ENCODE data around the gene CDK13. TPM values are rescaled to one million over a fixed set of nuclear protein-coding genes. Genes with fewer than 3 reads are reported as not detected.

CDK13 gene
- total RNA-seq, 2 experiments from 2014 or later = 84.3 to 90.9 TPM

- POLR2A ChIA-PET = no interaction called here
- no peaks in the 10 kb centered on the region for H3K79me2 ChIP-seq (ENCODE audit: insufficient read depth, low read depth, low read length)
- no peaks in the 10 kb centered on the region for H3K4me1 ChIP-seq (ENCODE audit: insufficient read depth, low read length, poor library complexity, severe bottlenecking)
- no peak overlapping the region for H3K27ac ChIP-seq (ENCODE audit: low read depth, low read length, poor library complexity, severe bottlenecking)
- no peak overlapping the region for H3K4me2 ChIP-seq (ENCODE audit: low read length)
- no peak for DNase-seq (ENCODE audit: low spot score)
- intact Hi-C loops (cut with micrococcal nuclease; ENCODE audit: unreplicated experiment) = no loop called here
- TF ChIP-seq EZH2phosphoT487 (IDR thresholded peaks at IDR 0.05; ENCODE audit: borderline replicate concordance, low read depth, low read length) = no peak
- TF ChIP-seq, protein P1, sequence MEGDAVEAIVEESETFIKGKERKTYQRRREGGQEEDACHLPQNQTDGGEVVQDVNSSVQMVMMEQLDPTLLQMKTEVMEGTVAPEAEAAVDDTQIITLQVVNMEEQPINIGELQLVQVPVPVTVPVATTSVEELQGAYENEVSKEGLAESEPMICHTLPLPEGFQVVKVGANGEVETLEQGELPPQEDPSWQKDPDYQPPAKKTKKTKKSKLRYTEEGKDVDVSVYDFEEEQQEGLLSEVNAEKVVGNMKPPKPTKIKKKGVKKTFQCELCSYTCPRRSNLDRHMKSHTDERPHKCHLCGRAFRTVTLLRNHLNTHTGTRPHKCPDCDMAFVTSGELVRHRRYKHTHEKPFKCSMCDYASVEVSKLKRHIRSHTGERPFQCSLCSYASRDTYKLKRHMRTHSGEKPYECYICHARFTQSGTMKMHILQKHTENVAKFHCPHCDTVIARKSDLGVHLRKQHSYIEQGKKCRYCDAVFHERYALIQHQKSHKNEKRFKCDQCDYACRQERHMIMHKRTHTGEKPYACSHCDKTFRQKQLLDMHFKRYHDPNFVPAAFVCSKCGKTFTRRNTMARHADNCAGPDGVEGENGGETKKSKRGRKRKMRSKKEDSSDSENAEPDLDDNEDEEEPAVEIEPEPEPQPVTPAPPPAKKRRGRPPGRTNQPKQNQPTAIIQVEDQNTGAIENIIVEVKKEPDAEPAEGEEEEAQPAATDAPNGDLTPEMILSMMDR (conservative IDR thresholded peaks at IDR 0.05; ENCODE audit: low read length) = no peak
- no peak overlapping the region for H3K4me3 ChIP-seq (ENCODE audit: low read depth, low read length, poor library complexity, severe bottlenecking)
- H3K36me3 ChIP-seq (ENCODE audit: insufficient read depth, low read length) = peaks cover 87% of the 10 kb centered on the region
- H3K9me3 ChIP-seq (ENCODE audit: low read length) = no peaks in the 10 kb centered on the region
- CTCF ChIA-PET (ENCODE audit: unreplicated experiment) = no interaction called here
- no TSS peak for BruUV-seq (replicated peaks)
- no peak overlapping the region for H2AFZ ChIP-seq (ENCODE audit: low read length)
- H3K9me2 ChIP-seq (ENCODE audit: insufficient read depth, low read length) = no peaks in the 10 kb centered on the region
- 0 out of 2 replicates have a peak, but pooled peaks cover 4% of the 10 kb centered on the region for H4K20me1 ChIP-seq (ENCODE audit: insufficient read depth, low read length)
These were observed 143.7 kb downstream of the CDK13 start for GRCh38 chr7:40093631-40094350.

- Histone ChIP-seq H3K4me2 (ENCODE audit: low read length) (no peak overlapping the region), H3K79me2 (ENCODE audit: insufficient read depth, low read depth, low read length) (no peaks in the 10 kb centered on the region), H3K9me3 (ENCODE audit: low read length) (no peaks in the 10 kb centered on the region), H4K20me1 (ENCODE audit: insufficient read depth, low read length) (0 out of 2 replicates have a peak, but pooled peaks cover 4% of the 10 kb centered on the region), H3K9me2 (ENCODE audit: insufficient read depth, low read length) (no peaks in the 10 kb centered on the region), H3K27ac (ENCODE audit: low read depth, low read length, poor library complexity, severe bottlenecking) (no peak overlapping the region), H3K4me3 (ENCODE audit: low read depth, low read length, poor library complexity, severe bottlenecking) (no peak overlapping the region), H2AFZ (ENCODE audit: low read length) (no peak overlapping the region), H3K4me1 (ENCODE audit: insufficient read depth, low read length, poor library complexity, severe bottlenecking) (no peaks in the 10 kb centered on the region), H3K36me3 (ENCODE audit: insufficient read depth, low read length) (peaks cover 74% of the 10 kb centered on the region)
- no peak for DNase-seq (ENCODE audit: low spot score)
- TF ChIP-seq, protein P1 (conservative IDR thresholded peaks at IDR 0.05; ENCODE audit: low read length) = no peak
- TF ChIP-seq EZH2phosphoT487 (IDR thresholded peaks at IDR 0.05; ENCODE audit: borderline replicate concordance, low read depth, low read length) = no peak
- ChIA-PET POLR2A (interaction anchor here (0.7 kb wide), 1 partner anchor 1011 kb away, joined by 3 read pairs; no protein-coding TSS in a partner anchor), CTCF (ENCODE audit: unreplicated experiment) (no interaction called here)
- BruUV-seq (replicated peaks) = TSS peak; percentile 50
- intact Hi-C loops (cut with micrococcal nuclease; ENCODE audit: unreplicated experiment) = no loop called here
These were observed 145.2 kb downstream of the CDK13 start for GRCh38 chr7:40095230-40095629.

DNA sequence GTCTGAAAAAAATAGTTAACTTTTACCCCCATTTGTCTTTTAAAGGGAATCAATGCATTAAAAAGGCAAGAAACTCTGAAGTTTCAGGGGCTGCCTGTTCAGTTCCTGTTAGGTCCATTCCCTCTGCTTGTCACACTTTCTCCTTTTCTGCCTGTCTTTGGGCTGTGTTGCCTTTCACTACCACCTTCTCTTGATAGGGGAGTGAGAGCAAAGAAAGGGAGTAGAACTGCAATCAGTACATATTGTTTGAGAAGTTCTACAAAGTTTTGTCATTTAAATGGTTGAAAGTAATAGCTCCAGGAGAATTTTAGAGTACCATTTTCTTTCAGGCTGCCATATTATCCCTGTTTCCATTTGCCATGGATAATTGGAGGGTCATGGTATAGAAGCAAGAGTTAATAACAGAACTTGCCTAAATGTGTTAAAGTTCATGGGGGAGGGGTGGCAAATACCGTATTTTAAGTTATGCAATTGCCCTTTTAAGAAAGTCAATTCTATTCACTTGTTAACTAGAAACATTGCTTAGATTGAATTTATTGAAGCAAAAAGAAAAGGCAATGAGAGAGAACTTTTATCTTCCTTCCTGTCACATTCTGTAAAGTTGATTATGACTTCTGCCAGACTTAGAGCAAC lies 145.8 kb downstream of the CDK13 start:
- Histone ChIP-seq H4K20me1 (ENCODE audit: insufficient read depth, low read length) (0 out of 2 replicates have a peak, but pooled peaks cover 4% of the 10 kb centered on the region), H3K9me2 (ENCODE audit: insufficient read depth, low read length) (no peaks in the 10 kb centered on the region), H3K4me3 (ENCODE audit: low read depth, low read length, poor library complexity, severe bottlenecking) (no peak overlapping the region), H3K36me3 (ENCODE audit: insufficient read depth, low read length) (peaks cover 70% of the 10 kb centered on the region), H3K27ac (ENCODE audit: low read depth, low read length, poor library complexity, severe bottlenecking) (no peak overlapping the region), H3K9me3 (ENCODE audit: low read length) (no peaks in the 10 kb centered on the region), H3K79me2 (ENCODE audit: insufficient read depth, low read depth, low read length) (no peaks in the 10 kb centered on the region), H2AFZ (ENCODE audit: low read length) (no peak overlapping the region), H3K4me1 (ENCODE audit: insufficient read depth, low read length, poor library complexity, severe bottlenecking) (no peaks in the 10 kb centered on the region), H3K4me2 (ENCODE audit: low read length) (no peak overlapping the region)
- ChIA-PET CTCF (ENCODE audit: unreplicated experiment) (no interaction called here), POLR2A (interaction anchor here (0.7 kb wide), 1 partner anchor 1010 kb away, joined by 3 read pairs; no protein-coding TSS in a partner anchor)
- intact Hi-C loops (cut with micrococcal nuclease; ENCODE audit: unreplicated experiment) = no loop called here
- BruUV-seq (replicated peaks) = no TSS peak
- no peak for DNase-seq (ENCODE audit: low spot score)
- TF ChIP-seq EZH2phosphoT487 (IDR thresholded peaks at IDR 0.05; ENCODE audit: borderline replicate concordance, low read depth, low read length) = no peak
- TF ChIP-seq, protein P1 (conservative IDR thresholded peaks at IDR 0.05; ENCODE audit: low read length) = no peak
